ENCODE results near the gene IDUA.

DNA sequence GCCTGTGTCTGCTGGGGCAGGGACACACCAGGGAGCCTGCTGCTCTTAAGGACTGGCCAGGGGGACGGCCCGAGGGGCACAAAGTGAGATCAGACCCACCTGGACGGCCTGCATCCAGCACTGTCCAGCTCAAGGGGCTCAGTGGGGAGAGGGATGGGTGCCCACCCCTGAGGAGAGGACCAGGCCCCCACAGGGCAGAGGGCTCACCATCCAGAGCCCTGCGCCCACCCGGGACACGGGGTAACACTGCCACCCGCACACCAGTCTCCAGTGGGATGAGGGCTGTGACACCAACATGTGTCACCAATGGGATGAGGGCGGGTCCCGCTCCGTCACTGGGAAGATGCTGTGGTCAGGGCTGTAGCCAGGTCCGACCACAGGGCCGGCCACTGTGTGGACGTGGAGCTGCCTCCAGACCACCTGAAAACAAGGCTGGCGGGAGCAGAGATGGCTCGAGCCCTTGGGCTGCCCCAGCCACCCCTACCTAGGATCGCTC lies 26.7 kb upstream of the IDUA start:
- TF ChIP-seq, protein P1, sequence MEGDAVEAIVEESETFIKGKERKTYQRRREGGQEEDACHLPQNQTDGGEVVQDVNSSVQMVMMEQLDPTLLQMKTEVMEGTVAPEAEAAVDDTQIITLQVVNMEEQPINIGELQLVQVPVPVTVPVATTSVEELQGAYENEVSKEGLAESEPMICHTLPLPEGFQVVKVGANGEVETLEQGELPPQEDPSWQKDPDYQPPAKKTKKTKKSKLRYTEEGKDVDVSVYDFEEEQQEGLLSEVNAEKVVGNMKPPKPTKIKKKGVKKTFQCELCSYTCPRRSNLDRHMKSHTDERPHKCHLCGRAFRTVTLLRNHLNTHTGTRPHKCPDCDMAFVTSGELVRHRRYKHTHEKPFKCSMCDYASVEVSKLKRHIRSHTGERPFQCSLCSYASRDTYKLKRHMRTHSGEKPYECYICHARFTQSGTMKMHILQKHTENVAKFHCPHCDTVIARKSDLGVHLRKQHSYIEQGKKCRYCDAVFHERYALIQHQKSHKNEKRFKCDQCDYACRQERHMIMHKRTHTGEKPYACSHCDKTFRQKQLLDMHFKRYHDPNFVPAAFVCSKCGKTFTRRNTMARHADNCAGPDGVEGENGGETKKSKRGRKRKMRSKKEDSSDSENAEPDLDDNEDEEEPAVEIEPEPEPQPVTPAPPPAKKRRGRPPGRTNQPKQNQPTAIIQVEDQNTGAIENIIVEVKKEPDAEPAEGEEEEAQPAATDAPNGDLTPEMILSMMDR (conservative IDR thresholded peaks at IDR 0.05; ENCODE audit: low read depth, low read length): no peak
- TF ChIP-seq EZH2 (IDR thresholded peaks at IDR 0.05; ENCODE audit: low read length, unreplicated experiment): no peak
